SHP77 (cell line): ENCODE data around the gene P3H4.
A peak's percentile ranks its signal among the peaks of the same experiment; 100 is the strongest.
"Not testable (repeated sequence)": the region's sequence is repeated elsewhere in the genome, so short reads cannot be mapped to it uniquely, and the experiment has no call there.

Source experiments
- DNase-seq, 2 experiments: peaks; one replicate each; lab custom pipeline; 2025; lab: John Stamatoyannopoulos, UW

P3H4 gene, protein sequence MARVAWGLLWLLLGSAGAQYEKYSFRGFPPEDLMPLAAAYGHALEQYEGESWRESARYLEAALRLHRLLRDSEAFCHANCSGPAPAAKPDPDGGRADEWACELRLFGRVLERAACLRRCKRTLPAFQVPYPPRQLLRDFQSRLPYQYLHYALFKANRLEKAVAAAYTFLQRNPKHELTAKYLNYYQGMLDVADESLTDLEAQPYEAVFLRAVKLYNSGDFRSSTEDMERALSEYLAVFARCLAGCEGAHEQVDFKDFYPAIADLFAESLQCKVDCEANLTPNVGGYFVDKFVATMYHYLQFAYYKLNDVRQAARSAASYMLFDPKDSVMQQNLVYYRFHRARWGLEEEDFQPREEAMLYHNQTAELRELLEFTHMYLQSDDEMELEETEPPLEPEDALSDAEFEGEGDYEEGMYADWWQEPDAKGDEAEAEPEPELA

DNA sequence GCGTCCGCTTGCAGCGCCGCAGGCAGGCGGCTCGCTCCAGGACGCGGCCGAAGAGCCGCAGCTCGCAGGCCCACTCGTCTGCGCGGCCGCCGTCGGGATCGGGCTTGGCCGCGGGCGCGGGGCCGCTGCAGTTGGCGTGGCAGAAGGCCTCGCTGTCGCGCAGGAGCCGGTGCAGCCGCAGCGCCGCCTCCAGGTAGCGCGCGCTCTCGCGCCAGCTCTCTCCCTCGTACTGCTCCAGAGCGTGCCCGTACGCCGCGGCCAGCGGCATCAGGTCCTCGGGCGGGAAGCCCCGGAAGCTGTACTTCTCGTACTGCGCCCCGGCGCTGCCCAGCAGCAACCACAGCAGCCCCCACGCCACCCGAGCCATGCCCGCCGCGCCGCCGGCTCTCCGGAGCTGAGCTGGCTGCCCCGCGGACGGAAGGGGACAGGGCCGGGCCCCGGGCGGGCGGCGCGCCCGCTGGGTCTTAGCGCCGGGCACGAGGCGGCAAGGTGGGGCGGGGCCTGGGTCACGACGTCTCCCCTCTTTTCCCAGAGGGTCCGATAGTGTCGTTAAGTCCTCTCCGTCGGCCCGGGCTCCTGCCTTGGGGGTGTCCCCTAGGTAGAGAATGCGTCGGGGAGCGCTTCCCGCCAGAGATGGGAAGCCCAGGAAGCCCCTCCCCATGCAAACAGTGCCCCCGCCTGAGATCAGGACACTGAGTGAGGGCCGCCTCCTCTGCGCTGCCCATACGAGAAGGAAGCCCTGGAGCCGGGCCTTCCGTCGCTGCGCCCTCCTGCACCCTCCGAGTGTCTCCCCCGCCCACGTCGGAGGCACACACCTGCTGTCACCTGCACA lies at the start of gene P3H4:
TSS of gene P3H4 (minus strand) at position 401 of the 832 bp plus-strand sequence. CDS start at position 367, 34 bp downstream.
- peak; percentile 56 to 69 for DNase-seq

DNA sequence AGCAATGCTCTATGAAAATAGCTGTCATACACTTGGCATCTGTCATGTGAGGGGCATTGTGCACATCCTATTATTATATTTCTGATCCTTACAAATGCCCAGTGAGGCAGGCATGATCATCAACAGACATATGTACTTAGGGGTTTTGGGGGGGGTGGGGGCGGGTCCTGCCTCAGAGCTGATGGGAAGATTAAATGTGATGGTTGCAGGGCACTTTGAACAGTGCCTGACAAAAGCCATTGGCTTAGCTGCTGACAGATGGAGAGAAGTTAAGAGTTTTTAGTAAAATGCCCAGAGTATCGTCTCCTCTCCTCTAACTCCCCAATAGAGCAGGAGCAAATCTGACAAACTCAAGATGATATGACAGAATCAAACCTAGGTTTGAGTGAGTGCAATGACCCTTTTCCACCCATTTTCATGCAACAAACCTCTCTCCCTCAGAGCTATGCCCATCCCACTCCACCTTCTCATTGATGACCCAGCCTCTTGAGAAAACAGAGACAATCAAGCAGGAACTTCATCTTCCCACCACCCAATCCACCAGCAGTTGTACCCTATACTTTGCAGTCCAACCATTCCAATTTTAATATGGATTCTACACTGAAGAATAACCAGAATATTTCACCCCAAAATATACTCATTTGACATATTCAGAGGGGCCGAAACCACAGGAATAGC lies 48.6 kb upstream of the P3H4 start:
- DNase-seq = no peak

DNA sequence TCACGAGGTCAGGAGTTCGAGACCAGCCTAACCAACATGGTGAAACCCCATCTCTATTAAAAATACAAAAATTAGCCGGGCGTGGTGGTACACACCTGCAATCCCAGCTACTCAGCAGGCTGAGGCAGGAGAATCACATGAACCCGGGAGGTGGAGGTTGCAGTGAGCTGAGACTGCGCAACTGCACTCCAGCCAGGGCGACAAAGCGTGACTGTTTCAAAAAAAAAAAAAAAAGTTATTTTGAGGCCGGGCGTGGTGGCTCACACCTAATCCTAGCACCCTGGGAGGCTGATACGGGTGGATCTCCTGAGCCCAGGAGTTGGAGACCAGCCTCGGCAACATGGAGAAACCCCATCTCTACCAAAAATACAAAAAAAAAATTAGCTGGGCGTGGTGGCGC lies 39.6 kb upstream of the P3H4 start:
- not testable (repeated sequence) for DNase-seq

DNA sequence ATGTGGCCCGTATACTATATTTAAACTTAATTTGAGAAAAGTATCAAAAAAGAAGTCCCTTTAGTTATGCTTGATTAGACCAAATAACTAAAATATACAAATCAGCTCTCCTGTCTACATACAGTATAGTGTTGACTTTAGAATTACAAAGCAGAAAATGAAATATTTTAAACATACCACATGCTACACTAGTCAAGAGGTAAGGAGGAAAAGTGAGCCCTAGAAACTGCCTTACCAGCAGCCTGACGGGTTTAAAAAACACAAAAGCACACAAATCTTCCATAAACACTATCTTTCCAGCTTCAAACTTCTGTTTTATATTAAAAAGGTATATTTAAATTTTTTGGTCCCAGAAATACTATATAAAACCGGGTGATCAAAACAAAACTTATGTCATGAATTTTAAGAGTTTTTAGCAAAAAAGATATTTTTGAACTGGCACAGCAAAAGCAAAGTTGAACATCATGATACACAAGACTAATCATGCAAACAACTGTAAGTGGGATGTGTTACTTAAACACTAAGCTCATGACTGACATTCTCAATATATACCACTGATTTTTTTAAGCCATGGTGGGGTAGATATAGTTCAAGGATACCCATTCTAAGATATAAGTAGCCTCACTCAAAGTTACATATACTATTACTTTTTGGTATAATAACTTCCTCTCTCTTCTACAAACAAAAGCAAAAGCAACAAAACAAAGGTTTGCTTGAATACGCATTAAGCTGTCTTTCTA lies 37.7 kb upstream of the P3H4 start:
- no peak for DNase-seq

DNA sequence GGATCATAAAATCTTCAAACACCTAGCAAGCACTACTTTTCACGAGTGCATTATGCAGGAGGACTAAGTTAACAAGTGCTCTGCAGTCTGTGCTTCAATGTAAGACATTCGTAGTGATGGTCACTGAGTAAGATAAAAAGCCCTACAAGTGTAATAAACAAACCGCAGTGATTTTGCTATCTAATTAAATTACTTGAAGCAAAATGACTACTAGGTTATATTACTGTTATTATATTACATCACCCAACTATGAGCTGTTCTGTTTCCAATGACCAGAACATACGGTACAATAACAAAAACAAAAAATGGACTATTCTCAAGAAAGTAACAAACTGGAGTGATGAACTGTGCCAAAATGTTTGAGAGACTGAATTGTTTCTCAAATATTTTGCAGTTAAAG lies 37.0 kb upstream of the P3H4 start:
- no peak for DNase-seq

DNA sequence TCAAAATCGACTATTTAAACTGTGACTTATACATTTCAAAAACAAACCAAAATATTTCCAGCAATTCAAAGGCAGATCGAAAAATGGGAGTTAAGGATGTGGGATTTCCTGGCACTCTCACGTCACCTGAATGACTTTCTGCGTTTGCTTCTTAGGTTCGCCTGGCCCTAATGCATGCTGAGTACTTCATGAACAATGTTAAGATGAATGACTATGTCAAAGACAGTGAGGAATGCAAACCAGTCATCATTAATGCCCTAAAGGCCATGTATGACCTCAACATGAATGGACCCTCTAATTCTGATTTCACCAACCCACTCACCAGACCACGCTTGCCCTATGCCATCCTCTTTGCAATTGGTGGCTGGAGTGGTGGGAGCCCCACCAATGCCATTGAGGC lies 33.2 kb upstream of the P3H4 start:
- no peak for DNase-seq

DNA sequence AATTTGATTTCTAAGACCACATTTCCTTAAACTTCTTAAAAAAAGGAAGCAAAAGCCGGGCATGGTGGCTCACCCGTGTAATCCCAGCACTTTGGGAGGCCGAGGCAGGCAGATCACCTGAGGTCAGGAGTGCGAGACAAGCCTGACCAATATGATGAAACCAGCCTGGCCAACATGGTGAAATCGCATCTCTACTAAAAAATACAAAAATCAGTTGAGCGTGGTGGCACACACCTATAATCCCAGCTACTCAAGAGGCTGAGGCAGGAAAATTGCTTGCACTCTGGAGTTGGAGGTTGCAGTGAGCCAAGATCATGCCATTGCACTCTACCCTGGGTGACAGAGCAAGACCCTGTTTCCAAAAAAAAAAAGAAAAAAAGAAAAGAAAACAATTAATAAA lies 29.0 kb upstream of the P3H4 start:
- DNase-seq = not testable (repeated sequence)

DNA sequence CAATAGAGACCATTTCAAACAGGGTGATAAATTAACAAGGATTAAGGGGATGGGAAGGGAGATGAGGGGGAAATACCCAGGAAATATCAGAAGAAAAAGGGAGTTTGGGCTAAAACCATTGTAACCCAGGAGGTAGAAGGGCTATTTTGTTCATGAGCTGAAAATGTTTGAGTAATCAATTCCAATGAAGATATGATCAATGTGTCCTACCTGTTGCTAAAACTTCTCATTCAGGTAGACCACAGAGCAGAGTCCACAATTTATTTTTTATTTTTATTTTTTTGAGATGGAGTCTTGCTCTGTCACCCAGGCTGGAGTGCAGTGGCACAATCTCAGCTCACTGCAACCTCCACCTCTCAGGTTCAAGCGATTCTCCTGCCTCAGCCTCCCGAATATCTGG lies 27.7 kb upstream of the P3H4 start:
- DNase-seq = not testable (repeated sequence)

DNA sequence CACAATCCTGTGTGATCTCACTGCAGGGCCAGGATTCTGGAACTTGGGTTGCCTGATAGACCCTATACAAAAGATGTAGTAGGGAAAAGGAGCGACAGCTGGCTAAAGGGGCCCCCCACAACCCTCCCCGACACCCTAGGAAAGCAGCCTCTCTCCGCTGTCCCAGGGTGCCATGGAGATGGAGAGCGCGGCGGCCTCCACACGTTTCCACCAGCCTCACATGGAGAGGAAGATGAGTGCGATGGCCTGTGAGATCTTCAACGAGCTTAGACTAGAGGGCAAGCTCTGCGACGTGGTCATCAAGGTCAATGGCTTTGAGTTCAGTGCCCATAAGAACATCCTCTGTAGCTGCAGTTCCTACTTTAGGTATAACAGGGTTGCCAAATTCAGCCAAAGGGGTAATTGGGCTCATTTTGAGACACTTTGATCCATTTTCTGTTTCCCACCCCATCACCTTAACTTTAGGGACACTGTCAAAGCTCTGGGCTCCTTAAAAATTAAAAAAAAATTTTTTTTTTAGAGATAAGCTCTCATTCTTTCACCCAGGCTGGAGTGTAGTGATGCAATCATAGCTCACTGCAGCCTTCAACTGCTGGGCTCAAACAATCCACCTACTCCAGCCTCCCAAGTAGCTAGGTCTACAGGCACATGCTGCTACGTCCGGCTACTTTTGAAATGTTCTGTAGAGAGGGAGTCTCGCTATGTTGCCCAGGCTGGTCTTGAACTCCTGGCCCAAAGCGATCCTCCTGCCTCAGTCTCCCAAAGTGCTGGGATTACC lies 26.2 kb upstream of the P3H4 start, which contains the start of gene KLHL10:
TSS of gene KLHL10 (plus strand) at position 65 of the 778 bp plus-strand sequence. CDS start at position 173, 108 bp downstream.
- no peak for DNase-seq

DNA sequence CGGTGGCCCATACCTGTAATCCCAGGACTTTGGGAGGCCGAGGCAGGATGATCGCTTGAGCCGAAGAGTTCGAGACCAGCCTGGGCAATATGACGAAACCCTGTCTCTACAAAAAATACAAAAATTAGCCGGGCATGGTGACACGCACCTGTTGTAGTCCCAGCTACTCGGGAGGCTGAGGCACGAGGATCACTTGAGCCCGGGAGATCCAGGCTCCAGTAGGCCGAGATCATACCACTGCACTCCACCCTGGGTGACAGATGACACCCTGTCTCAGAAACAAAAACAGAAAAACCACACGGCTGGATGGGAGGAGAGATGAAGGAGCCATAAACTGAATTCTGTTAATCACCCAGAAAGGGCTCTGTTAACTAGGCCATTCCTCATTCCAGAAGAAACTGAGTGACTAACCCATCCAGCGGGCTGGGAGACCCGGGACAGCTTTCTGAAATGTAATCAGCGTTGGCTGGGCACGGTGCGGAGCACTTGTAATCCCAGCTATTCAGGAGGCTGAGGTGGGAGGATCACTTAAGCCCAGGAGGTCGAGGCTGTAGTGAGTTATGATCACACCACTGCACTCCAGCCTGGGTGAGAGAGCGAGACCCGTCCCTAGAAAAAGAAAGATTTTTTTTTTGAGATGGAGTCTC lies 24.9 kb upstream of the P3H4 start:
- DNase-seq = no peak

DNA sequence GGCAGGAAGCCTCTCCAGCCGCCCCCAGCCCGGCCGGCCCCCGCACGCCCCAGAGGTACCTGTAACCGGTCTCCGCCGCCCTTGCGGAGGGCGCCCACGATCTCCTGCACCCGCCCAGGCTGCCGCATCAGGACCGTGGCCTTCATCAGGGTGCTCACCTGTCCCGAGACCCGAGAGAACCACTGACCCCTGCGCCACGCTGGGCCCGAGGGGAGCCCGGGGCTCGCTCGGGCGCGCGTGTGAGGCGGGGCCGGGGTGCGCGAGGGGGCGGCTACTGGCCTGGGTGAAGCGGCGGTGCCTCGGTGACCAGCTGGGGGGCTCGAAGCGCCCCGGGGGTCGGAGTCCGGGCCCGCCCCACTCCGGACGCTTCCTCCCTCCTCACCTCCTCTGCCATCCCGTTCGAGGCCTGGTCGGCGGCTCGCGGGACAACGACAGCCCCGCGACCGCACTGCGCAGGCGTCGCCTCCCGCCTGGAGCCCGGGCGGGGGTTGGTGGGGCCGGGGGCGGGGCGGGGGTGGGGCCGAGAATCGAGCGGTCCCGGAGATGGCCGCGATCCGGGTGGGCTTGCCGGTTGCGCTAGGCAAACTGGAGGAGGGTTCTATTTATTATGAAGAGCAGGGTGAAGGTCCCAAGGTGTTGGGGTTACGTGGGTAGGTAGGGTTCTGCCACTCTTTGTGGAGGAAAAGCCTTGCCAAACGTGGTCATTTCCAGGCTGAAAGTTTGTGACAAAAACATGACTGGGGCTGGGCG lies 24.2 kb upstream of the P3H4 start, which contains the start of gene NT5C3B:
TSS of gene NT5C3B (minus strand) at position 433 of the 750 bp plus-strand sequence. CDS start at position 394, 39 bp downstream.
- peak in 1 of 2 experiments; percentile 37 for DNase-seq

DNA sequence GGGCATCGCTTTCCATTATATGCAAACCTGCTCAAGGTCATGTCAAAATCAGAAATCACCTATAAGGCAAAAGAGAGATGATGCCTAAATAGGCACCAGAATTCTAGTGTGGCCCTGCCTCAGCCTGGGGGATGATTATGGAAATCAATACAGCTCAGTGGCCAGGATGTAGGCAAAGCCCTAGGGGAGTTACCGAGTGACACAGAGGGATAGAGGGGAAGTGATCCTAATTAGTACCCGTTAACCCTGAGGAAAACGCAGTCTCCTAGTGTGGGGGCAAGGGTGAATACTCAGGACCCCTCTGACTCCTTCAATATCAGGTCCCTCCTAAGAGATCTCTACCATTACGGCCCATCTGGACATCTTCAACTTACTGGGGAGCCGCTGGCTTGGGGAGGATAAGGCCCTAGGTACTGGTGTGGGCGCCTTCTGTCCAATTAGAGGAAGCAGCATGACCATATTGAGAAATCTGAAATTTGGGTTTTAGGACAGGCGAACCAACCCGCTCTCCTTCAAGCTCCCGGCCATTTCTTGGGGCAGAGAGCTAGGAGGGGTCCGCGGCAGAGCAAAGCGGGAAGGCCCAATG lies 23.6 kb upstream of the P3H4 start:
- no peak for DNase-seq

DNA sequence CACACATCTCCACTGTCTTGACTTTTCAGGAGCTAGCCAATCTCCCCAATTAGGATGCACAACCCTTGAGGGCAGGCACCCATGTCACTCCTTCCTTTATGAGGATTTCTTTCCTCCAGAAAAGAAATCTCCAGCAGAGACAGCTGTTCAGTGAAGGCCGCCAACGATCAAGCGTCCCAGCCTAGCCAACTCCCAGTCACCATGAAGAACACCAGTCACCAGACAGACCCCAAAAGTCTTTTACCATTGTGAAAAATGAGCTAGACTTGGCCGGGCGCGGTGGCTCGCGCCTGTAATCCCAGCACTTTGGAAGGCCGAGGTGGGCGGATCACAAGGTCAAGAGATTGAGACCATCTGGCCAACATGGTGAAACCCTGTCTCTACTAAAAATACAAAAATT lies 18.2 kb upstream of the P3H4 start:
- DNase-seq = not testable (repeated sequence)

DNA sequence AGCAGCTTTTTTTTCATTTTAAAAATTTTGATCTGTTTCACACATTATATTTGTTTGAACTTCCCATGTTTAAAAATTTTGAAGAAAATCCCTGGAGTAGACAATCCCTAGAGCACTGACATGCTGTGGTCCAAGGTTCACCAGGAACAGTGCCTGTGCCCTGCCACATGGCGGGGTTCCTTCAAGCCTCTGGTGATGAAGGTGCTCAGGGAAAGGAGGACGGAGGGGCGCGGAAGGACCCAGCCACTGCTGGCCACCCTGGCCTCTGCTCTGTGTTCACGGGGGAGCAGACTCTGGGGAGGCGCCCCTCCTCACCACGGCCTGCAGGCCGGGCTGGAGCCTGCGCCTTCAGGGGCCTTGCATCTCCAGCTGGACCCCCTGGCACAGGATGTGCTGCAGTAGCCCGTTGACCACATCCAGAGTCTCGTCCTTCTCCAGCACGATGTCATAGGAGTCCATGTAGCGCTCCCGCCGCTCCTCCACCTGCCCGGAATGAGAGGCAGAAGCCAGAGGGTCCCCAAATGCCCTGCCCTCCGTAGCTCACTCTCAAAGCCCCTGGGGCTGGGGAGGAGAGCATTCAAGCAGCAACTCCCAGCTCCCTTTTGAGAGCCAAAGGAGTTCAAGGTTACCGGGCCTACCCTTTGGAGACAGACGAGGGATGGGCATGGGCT lies 13.6 kb upstream of the P3H4 start:
- DNase-seq = no peak

DNA sequence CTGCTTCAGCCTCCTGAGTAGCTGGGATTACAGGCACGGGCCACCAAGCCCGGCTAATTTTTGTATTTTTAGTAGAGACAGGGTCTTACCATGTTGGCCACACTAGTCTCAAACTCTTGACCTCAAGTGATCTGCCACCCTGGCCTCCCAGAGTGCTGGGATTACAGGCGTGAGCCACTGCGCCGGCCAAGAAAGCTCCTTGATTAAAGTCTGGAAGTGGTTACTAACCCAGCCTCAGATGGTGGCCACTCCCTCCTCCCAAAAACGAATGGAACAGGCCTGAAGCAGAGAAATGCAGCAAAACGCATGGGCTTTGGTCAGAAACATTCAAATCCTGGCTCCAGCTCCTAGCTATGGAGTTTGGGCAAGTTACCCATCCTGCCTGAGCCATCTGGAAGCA lies 12.3 kb upstream of the P3H4 start:
- no peak for DNase-seq

DNA sequence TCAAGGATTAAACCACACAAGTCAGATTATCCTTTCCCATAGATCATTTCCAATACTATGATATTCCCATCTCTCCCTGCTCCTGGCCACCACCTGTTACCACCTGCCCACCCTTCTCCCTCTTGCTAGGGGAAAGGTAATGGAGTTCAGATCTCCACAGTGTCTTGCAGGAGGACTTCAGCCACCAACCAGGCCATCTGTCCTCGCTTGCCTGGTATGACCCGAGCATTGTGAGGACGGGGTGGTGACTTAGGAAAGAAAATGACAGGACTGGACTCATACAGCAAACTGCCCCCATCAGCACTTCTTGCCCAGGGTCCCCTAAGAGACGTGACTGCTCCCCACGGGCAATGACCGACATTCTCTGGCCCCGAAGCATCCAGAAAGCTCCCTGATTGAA lies 11.8 kb upstream of the P3H4 start:
- DNase-seq = no peak

DNA sequence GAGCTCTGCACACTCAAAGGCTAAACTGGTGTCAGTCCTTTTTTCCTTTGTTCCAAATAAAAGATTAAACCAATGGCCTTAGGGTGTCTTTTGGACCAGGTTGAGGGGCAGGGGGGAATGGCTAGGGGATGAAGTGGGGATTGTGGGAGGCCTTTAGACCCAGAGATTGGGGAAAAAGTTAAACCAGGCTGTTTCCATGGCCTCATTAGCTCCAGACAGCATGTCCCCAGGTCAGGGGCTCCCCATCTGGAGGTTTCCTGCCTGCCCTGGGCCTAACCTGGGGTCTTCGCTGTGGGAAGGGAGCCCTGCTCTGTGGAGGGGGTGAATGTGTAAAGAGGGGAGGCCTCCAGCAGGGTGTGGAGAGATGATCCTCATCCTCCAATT lies 11.4 kb upstream of the P3H4 start:
- no peak for DNase-seq
